GM06990 (cell line): ENCODE results near the gene MEIS3.

Experiments
- DNase-seq: peaks from one replicate; pipeline ENCODE4 v3.0.0-alpha.2; 2011; ENCODE audit not compliant: insufficient read length; ENCODE audit errors: extremely low read depth
- H3K27me3 ChIP-seq: replicated peaks from 2 replicates; pipeline ENCODE4 v1.6.0; 2011; ENCODE audit warnings: low read length; ENCODE audit not compliant: control insufficient read depth, insufficient read depth
- H3K36me3 ChIP-seq: 2 replicates; pipeline ENCODE4 v1.5.1; 2011; ENCODE audit warnings: low read length; ENCODE audit not compliant: control insufficient read depth, insufficient read depth
- H3K4me3 ChIP-seq: replicated peaks from 2 replicates; pipeline ENCODE4 v1.5.1; 2011; ENCODE audit warnings: low read depth, mild to moderate bottlenecking, control low read depth, low read length
- CTCF ChIP-seq: IDR thresholded peaks from 2 replicates; pipeline ENCODE4 v1.5.1; 2011; ENCODE audit warnings: low read length, control low read depth, mild to moderate bottlenecking, inconsistent platforms; ENCODE audit not compliant: insufficient read depth, poor library complexity, severe bottlenecking

MEIS3 gene

DNA sequence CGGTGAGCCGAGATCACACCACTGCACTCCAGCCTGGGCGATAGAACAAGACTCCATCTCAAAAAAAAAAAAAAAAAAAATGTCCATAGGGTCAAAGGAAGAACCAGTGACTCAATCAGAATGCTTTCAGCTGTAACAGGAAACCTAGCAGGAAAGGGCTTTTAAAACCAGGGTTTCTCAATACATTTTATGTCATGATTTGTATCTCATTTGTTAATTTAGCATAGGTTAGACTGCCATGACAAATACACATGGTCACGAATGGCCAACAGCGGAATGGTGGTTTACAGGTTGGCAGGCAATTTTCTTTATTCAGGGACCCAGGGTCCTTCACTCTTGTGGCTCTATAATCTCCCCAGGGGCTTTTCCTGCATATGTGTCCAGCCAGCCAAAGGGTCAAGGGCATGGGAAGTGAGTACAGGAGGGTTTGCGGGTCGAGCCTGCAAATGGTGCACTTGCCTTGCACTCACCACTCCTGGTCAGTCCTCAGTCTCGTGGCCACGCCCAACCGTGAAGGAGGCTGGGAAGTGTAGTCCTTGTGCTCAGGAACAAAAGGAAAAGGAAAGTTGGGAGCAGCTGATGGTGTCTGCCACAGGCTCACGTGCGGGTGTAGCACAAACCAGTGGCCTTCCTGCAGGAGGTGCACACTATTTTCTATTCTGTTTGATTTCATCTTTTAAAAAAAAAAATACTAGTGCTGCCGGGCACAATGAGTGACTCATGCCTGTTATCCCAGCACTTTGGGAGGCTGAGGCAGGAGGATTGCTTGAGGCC lies 55.4 kb downstream of the MEIS3 start:
- TF ChIP-seq CTCF, result no peak
- Histone ChIP-seq H3K27me3 (no peaks in the 10 kb centered on the region), H3K4me3 (no peak overlapping the region), H3K36me3 (peaks cover 26% of the 10 kb centered on the region)
- no peak for DNase-seq

DNA sequence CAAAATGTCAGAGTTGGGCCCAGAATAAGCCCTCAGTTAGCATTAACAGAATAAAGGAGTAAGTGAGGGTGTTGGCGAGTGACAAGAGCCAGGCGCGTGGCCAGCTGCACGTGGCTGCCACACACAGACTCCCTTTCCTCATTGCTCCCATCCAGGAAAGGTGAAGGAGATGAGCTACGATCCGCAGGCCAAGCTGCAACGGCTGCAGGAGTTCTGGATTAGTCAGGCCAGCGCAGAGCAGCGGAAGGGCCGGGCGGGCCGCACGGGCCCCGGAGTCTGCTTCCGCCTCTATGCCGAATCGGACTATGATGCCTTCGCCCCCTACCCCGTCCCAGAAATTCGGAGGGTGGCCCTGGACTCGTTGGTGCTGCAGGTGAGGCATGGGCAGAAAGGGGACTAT lies 57.0 kb downstream of the MEIS3 start:
- Histone ChIP-seq H3K36me3 (peaks cover 31% of the 10 kb centered on the region), H3K4me3 (no peak overlapping the region)
- no peak for TF ChIP-seq CTCF

DNA sequence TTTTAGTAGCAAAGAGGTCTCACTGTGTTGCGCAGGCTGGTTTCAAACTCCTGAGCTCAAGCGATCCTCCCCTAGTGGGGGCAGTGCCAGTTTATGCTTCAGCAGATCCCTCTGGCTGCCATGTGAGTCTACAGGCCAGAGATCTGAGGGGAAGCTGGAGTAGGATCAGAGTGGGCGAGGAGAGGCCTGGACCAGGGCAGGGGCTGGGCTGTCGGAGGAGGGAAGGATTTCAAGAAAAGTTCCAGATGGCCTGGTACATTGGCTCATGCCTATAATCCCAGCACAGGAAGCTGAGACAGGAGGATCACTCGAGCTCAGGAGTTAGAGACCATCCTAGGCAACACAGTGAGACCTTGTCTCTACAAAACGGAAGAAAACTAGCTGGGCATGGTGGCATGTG lies 60.4 kb downstream of the MEIS3 start:
- DNase-seq, result no peak
- H3K27me3 ChIP-seq, result no peaks in the 10 kb centered on the region
- no peak overlapping the region for H3K4me3 ChIP-seq
- no peak for TF ChIP-seq CTCF
- peaks cover 33% of the 10 kb centered on the region for H3K36me3 ChIP-seq

More for the DNA sequence above, 57.0 kb downstream of the MEIS3 start:
- DNase-seq, result no peak
- no peaks in the 10 kb centered on the region for H3K27me3 ChIP-seq

DNA sequence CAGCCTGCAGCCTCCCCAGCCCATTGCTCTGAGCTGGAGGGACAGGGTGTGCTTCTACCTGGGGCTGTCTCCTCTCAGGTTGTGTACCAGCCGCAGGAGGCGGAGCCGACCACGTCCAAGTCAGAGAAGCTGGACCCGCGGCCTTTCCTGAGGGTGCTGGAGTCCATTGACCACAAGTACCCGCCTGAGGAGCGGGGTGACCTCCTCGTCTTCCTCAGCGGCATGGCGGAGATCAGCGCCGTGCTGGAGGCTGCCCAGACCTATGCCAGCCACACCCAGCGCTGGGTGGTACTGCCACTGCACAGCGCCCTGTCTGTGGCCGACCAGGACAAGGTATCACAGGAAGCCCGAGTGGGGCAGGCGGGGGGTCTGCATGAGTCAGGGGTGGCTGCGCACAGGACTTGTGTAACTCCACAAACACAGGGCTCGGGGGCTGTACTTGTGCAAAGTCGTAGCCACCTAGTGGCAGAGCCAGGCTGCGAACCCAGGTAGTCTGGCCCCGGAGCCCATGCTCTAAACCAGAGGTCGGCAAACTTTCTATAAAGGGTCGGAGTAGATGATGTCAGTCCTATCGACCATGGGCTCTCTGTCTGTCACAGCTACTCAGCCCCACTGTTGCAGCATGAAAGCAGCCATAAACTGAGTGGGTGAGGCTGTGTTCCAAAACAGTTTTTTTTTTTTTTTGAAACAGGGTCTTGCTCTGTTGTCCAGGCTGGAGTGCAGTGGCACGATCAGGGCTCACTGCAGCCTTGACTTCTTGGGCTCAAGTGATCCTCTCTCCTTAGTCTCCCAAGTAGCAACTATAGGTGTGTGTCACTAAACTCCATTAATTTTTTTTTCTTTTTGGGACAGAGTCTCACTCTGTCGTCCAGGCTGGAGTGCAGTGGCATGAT lies 61.3 kb downstream of the MEIS3 start:
- Histone ChIP-seq H3K4me3 (no peak overlapping the region), H3K27me3 (no peaks in the 10 kb centered on the region), H3K36me3 (peaks cover 35% of the 10 kb centered on the region)
- no peak for DNase-seq
- peak; percentile 34 for TF ChIP-seq CTCF

DNA sequence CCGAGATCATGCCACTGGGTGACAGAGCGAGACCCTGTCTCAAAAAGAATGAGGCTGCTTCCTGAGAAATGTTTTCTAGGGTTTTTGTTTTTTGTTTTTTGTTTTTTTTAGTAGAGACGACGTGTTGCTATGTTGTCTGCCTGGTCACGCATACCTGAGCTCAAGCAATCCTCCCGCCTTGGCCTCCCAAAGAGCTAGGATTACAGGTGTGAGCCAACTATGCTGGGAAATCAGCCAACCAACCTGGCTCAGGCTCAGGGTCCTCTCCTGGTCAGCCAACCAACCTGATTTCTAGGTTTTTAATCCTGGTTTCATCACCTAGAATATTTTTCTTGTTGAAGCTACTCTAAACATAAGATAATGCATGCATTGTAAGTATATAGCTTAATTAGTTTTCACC lies 62.4 kb downstream of the MEIS3 start:
- TF ChIP-seq CTCF, result no peak
- DNase-seq, result no peak
- H3K36me3 ChIP-seq, result peaks cover 31% of the 10 kb centered on the region
- H3K27me3 ChIP-seq, result no peaks in the 10 kb centered on the region
- H3K4me3 ChIP-seq, result no peak overlapping the region
